ENCODE data around the gene EXOC3L2.

The EXOC3L2 gene

GRCh38 chr19:45291834-45292233 lies 46.6 kb upstream of the EXOC3L2 start:
- TF ChIP-seq CTCF (IDR thresholded peaks at IDR 0.05; ENCODE audit: low read length) (no peak), EZH2 (IDR thresholded peaks at IDR 0.05; ENCODE audit: borderline replicate concordance, low read length) (no peak)
- Histone ChIP-seq H3K4me3 (ENCODE audit: low read depth, low read length, poor library complexity, severe bottlenecking) (no peak overlapping the region), H3K4me1 (ENCODE audit: insufficient read depth, low read length, severe bottlenecking) (no peaks in the 10 kb centered on the region), H3K79me2 (ENCODE audit: insufficient read depth, low read length) (no peaks in the 10 kb centered on the region), H4K20me1 (ENCODE audit: insufficient read depth, low read length) (no peaks in the 10 kb centered on the region), H3K36me3 (ENCODE audit: insufficient read depth, low read length) (peaks cover 14% of the 10 kb centered on the region), H2AFZ (ENCODE audit: low read length) (no peak overlapping the region), H3F3A (ENCODE audit: insufficient read depth, low read length) (no peaks in the 10 kb centered on the region), H3K27ac (ENCODE audit: low read depth, low read length, poor library complexity, severe bottlenecking) (no peak overlapping the region), H3K4me2 (ENCODE audit: low read length) (no peak overlapping the region), H3K9ac (ENCODE audit: low read length) (no peak overlapping the region), H3K27me3 (ENCODE audit: insufficient read depth, low read length) (no peaks in the 10 kb centered on the region), H3K9me3 (ENCODE audit: low read length) (no peaks in the 10 kb centered on the region), H3K9me2 (ENCODE audit: low read depth, low read length) (no peaks in the 10 kb centered on the region)

GRCh38 chr19:45290381-45290931 lies 45.2 kb upstream of the EXOC3L2 start:
- Histone ChIP-seq H3K27me3 (ENCODE audit: insufficient read depth, low read length) (no peaks in the 10 kb centered on the region), H2AFZ (ENCODE audit: low read length) (no peak overlapping the region), H3K36me3 (ENCODE audit: insufficient read depth, low read length) (peaks cover 11% of the 10 kb centered on the region; the same call in 1 of the 2 replicates), H4K20me1 (ENCODE audit: insufficient read depth, low read length) (no peaks in the 10 kb centered on the region), H3F3A (ENCODE audit: insufficient read depth, low read length) (no peaks in the 10 kb centered on the region), H3K9ac (ENCODE audit: low read length) (no peak overlapping the region), H3K9me3 (ENCODE audit: low read length) (no peaks in the 10 kb centered on the region), H3K4me1 (ENCODE audit: insufficient read depth, low read length, severe bottlenecking) (no peaks in the 10 kb centered on the region), H3K79me2 (ENCODE audit: insufficient read depth, low read length) (no peaks in the 10 kb centered on the region), H3K27ac (ENCODE audit: low read depth, low read length, poor library complexity, severe bottlenecking) (no peak overlapping the region), H3K4me3 (ENCODE audit: low read depth, low read length, poor library complexity, severe bottlenecking) (no peak overlapping the region), H3K4me2 (ENCODE audit: low read length) (no peak overlapping the region), H3K9me2 (ENCODE audit: low read depth, low read length) (no peaks in the 10 kb centered on the region)
- TF ChIP-seq EZH2 (IDR thresholded peaks at IDR 0.05; ENCODE audit: borderline replicate concordance, low read length), result no peak
- no peak for TF ChIP-seq CTCF (IDR thresholded peaks at IDR 0.05; ENCODE audit: low read length)

GRCh38 chr19:45283443-45284033 lies 38.3 kb upstream of the EXOC3L2 start:
- Histone ChIP-seq H3K36me3 (ENCODE audit: insufficient read depth, low read length) (peaks cover 19% of the 10 kb centered on the region), H3K4me3 (ENCODE audit: low read depth, low read length, poor library complexity, severe bottlenecking) (no peak overlapping the region), H3K4me1 (ENCODE audit: insufficient read depth, low read length, severe bottlenecking) (no peaks in the 10 kb centered on the region), H3K79me2 (ENCODE audit: insufficient read depth, low read length) (no peaks in the 10 kb centered on the region), H4K20me1 (ENCODE audit: insufficient read depth, low read length) (no peaks in the 10 kb centered on the region), H3K27ac (ENCODE audit: low read depth, low read length, poor library complexity, severe bottlenecking) (no peak overlapping the region), H3K27me3 (ENCODE audit: insufficient read depth, low read length) (no peaks in the 10 kb centered on the region), H2AFZ (ENCODE audit: low read length) (no peak overlapping the region), H3K4me2 (ENCODE audit: low read length) (no peak overlapping the region), H3K9me2 (ENCODE audit: low read depth, low read length) (no peaks in the 10 kb centered on the region), H3F3A (ENCODE audit: insufficient read depth, low read length) (no peaks in the 10 kb centered on the region), H3K9ac (ENCODE audit: low read length) (no peak overlapping the region), H3K9me3 (ENCODE audit: low read length) (0 out of 2 replicates have a peak, but pooled peaks cover 3% of the 10 kb centered on the region)
- TF ChIP-seq CTCF (IDR thresholded peaks at IDR 0.05; ENCODE audit: low read length) (no peak), EZH2 (IDR thresholded peaks at IDR 0.05; ENCODE audit: borderline replicate concordance, low read length) (no peak)

Measured in OCI-LY1 (cell line).